K562 (cell line): Measurements from ENCODE around the gene SOS1. TPM values are rescaled to one million over a fixed set of nuclear protein-coding genes. Genes with fewer than 3 reads are reported as not detected.
A peak's percentile ranks its signal among the peaks of the same experiment; 100 is the strongest.

ENCODE experiments used
- ATAC-seq: fragments of 200-7000 bp; cut with Tn5 transposase; 3 replicates; pipeline ENCODE4 v1.9.1; 2020; ENCODE audit warnings: moderate library complexity
- BruUV-seq: library from RNA; stranded (reverse); fragments of 400-500 nt; replicated peaks from 2 replicates; lab custom pipeline; 2021; lab: Mats Ljungman, UMichigan
- CTCF ChIA-PET: fragments of 300-600 bp; formaldehyde crosslinking; extraction: SDS; loops from one replicate; lab custom pipeline; 2021; ENCODE audit warnings: low intra/inter-chr PET ratio; lab: Yijun Ruan, JAX
- POLR2A ChIA-PET: fragments of 300-600, 350-650 bp; sonication (Branson Sonifier 250); formaldehyde crosslinking; extraction: SDS; loops from one replicate; lab custom pipeline; 2021; ENCODE audit warnings: antibody characterized with exemption, inconsistent platforms; lab: Yijun Ruan, JAX
- DNase-seq, 4 experiments: peaks; one replicate each; pipeline versions ENCODE4 v3.0.0 to v3.0.0-alpha.2; 2011 to 2018; ENCODE audit warnings: low spot score in 3 of 4, mixed read lengths in 3 of 4; ENCODE audit errors: extremely low read depth in 1 of 4
- FAIRE-seq: peaks from 2 replicates; lab custom pipeline; 2011; peaks lifted over from hg19 to GRCh38; lab: Jason Lieb, UNC
- H2AFZ ChIP-seq: 2 replicates; pipeline ENCODE4 v1.6.0; 2011; ENCODE audit warnings: low read depth, low read length, control low read depth, inconsistent platforms
- H3K27ac ChIP-seq: fragments of 200-600 bp; 3 replicates; pipeline ENCODE4 v1.8.0; 2011; ENCODE audit warnings: low read depth, mild to moderate bottlenecking, control low read depth, inconsistent platforms, low read length, moderate library complexity, mixed read lengths; ENCODE audit errors: extremely low read depth
- H3K27me3 ChIP-seq, 2 experiments: fragments of 300-600 bp in 1 of 2; 2 replicates in 1 of 2; 3 replicates in 1 of 2; pipeline versions ENCODE4 v1.6.0 to v1.8.0; 2011; ENCODE audit warnings: inconsistent platforms in 2 of 2, low read length in 2 of 2, mild to moderate bottlenecking in 1 of 2, mixed read lengths in 1 of 2, moderate library complexity in 1 of 2; ENCODE audit not compliant: control insufficient read depth in 2 of 2, insufficient read depth in 2 of 2
- H3K36me3 ChIP-seq: fragments of 300-600 bp; 3 replicates; pipeline ENCODE4 v1.8.0; 2011; ENCODE audit warnings: mild to moderate bottlenecking, low read length, inconsistent platforms; ENCODE audit not compliant: control insufficient read depth, insufficient read depth
- H3K4me1 ChIP-seq, 2 experiments: fragments of 200-600 bp in 1 of 2; replicated peaks in 1 of 2; 2 replicates in 1 of 2; 3 replicates in 1 of 2; pipeline versions ENCODE4 v1.5.1 to v1.8.0; 2011; ENCODE audit warnings: inconsistent platforms in 2 of 2, low read length in 2 of 2, mild to moderate bottlenecking in 1 of 2, mixed read lengths in 1 of 2, moderate library complexity in 1 of 2; ENCODE audit not compliant: control insufficient read depth in 2 of 2, insufficient read depth in 2 of 2
- H3K4me2 ChIP-seq: 2 replicates; pipeline ENCODE4 v1.6.1; 2011; ENCODE audit warnings: low read length, control low read depth, inconsistent platforms, mixed read lengths; ENCODE audit not compliant: insufficient read depth
- H3K4me3 ChIP-seq: fragments of 200-600 bp; sonication (generic), shearing (Covaris generic); 2 replicates; pipeline ENCODE4 v1.5.1; 2016; ENCODE audit warnings: control low read depth, inconsistent platforms
- H3K79me2 ChIP-seq: fragments of 200-600 bp; 3 replicates; pipeline ENCODE4 v1.8.0; 2011; ENCODE audit warnings: low read length, inconsistent platforms; ENCODE audit not compliant: control insufficient read depth, insufficient read depth
- H3K9ac ChIP-seq, 2 experiments: 2 replicates each; pipeline versions ENCODE4 v1.6.0 to v1.6.1; 2011; ENCODE audit warnings: low read depth in 2 of 2, low read length in 2 of 2, control low read depth in 1 of 2, inconsistent platforms in 1 of 2, mild to moderate bottlenecking in 1 of 2, mixed read lengths in 1 of 2; ENCODE audit not compliant: insufficient read depth in 1 of 2
- H3K9me1 ChIP-seq: one replicate; pipeline ENCODE4 v1.6.0; 2011; ENCODE audit warnings: inconsistent platforms, mild to moderate bottlenecking, low read length, moderate library complexity; ENCODE audit not compliant: control insufficient read depth, insufficient read depth
- H3K9me3 ChIP-seq: replicated peaks from 2 replicates; pipeline ENCODE4 v1.5.1; 2011; ENCODE audit warnings: low read depth, low read length, inconsistent platforms; ENCODE audit not compliant: control insufficient read depth, insufficient read depth
- H4K20me1 ChIP-seq: replicated peaks from 2 replicates; pipeline ENCODE4 v1.6.1; 2011; ENCODE audit warnings: low read length, inconsistent platforms, mixed read lengths; ENCODE audit not compliant: control insufficient read depth, insufficient read depth
- BCL6 ChIP-seq: fragments of 250-450 bp; sonication (Bioruptor Pico); IDR thresholded peaks from 2 replicates; pipeline ENCODE4 v1.4.0; 2020
- C11orf30 ChIP-seq: fragments of 450-650 bp; IDR thresholded peaks from 2 replicates; pipeline ENCODE4 v1.6.1; 2016; ENCODE audit warnings: low read depth, mild to moderate bottlenecking
- CREM ChIP-seq: IDR thresholded peaks from 2 replicates; pipeline ENCODE4 v1.6.1; 2014; ENCODE audit warnings: antibody characterized with exemption, low read depth
- DMBX1 ChIP-seq: fragments of 250-450 bp; sonication (Bioruptor Pico); IDR thresholded peaks from 2 replicates; pipeline ENCODE4 v1.8.0; 2022; ENCODE audit warnings: inconsistent platforms, mild to moderate bottlenecking, moderate library complexity, borderline replicate concordance
- FOSL1 ChIP-seq: fragments of 200-800 bp; sonication (Bioruptor generic); conservative IDR thresholded peaks from 2 replicates; pipeline ENCODE4 v1.6.1; 2016; ENCODE audit warnings: missing genetic modification characterization, missing compliant biosample characterization
- MAFF ChIP-seq: IDR thresholded peaks from 2 replicates; pipeline ENCODE4 v1.6.1; 2012; ENCODE audit warnings: low read length, improper control_type of control experiment
- MTA3 ChIP-seq: fragments of 450-650 bp; formaldehyde crosslinking; IDR thresholded peaks from 2 replicates; pipeline ENCODE4 v1.6.1; 2017; ENCODE audit warnings: mild to moderate bottlenecking, borderline replicate concordance
- NFE2 ChIP-seq: IDR thresholded peaks from 2 replicates; pipeline ENCODE4 v1.6.1; 2014; ENCODE audit warnings: antibody characterized with exemption, low read depth
- SNAPC5 ChIP-seq: fragments of 250-450 bp; sonication (Bioruptor Pico); IDR thresholded peaks from 2 replicates; pipeline ENCODE4 v1.8.0; 2021; ENCODE audit warnings: moderate library complexity, mild to moderate bottlenecking, inconsistent platforms
- ZKSCAN8 ChIP-seq: fragments of 200-800 bp; sonication (Bioruptor generic); IDR thresholded peaks from 2 replicates; pipeline ENCODE4 v1.6.1; 2016; ENCODE audit warnings: missing genetic modification characterization, missing compliant biosample characterization
- ZNF764 ChIP-seq: fragments of 250-450 bp; sonication (Bioruptor Pico); IDR thresholded peaks from 2 replicates; pipeline ENCODE4 v1.4.0; 2020; ENCODE audit warnings: low read depth, mild to moderate bottlenecking, moderate library complexity
- WGBS: fragments of 100-300 bp; shearing (Covaris generic); methylation state at CpG from one replicate; pipeline ENCODE4 v1.1.6; 2016; ENCODE audit warnings: low coverage, mixed read lengths; ENCODE audit not compliant: insufficient coverage; ENCODE audit errors: missing lambda C conversion rate; 5-methylcytosine and 5-hydroxymethylcytosine counted together
- in situ Hi-C: fragments of 300-500 bp; cut with MboI; formaldehyde crosslinking; loops from 4 replicates; pipeline ENCODE4 v1.15.0; 2018; ENCODE audit warnings: inconsistent platforms, mixed read lengths
- intact Hi-C: fragments of 100-400 bp; cut with micrococcal nuclease; formaldehyde crosslinking; loops from 2 replicates; pipeline ENCODE4 v1.14.2; 2022
- polyA plus RNA-seq, 8 experiments: library from polyadenylated mRNA; depleted of rRNA in 4 of 8; stranded (reverse) in 5 of 8; unstranded in 3 of 8; fragments of >200 nt; fragmentation: Nextera tagmentation in 2 of 8; fragmentation: Illumina TruSeq in 1 of 8; extraction: Ambion mirVana in 2 of 8; extraction: Trizol in 1 of 8; gene quantifications; 2 replicates each; pipeline versions ENCODE4 v1.2.1 to v1.2.3, GENCODE V29; 2011 to 2014; ENCODE audit warnings: inconsistent platforms in 1 of 8, missing spikeins in 1 of 8
- total RNA-seq, 7 experiments: library from RNA; depleted of rRNA in 6 of 7; stranded (reverse); fragments of >200 nt in 6 of 7; fragmentation: Illumina TruSeq in 2 of 7; extraction: Trizol in 2 of 7; gene quantifications; 2 replicates each; pipeline versions ENCODE4 v1.2.1 to v1.2.3, GENCODE V29; 2011 to 2021; ENCODE audit warnings: low replicate concordance in 1 of 7
- TF ChIP-seq, protein P1 (sequence below): sonication (generic); formaldehyde crosslinking; IDR thresholded peaks from 2 replicates; pipeline ENCODE4 v1.8.0; 2022; ENCODE audit warnings: missing genetic modification reagents, mild to moderate bottlenecking, borderline replicate concordance
- TF ChIP-seq, protein P2 (sequence below): fragments of 450-650 bp; IDR thresholded peaks from 2 replicates; pipeline ENCODE4 v1.6.1; 2018; ENCODE audit not compliant: partially characterized antibody
- TF ChIP-seq, protein P3 (sequence below): fragments of 250-450 bp; sonication (Bioruptor Pico); IDR thresholded peaks from 2 replicates; pipeline ENCODE4 v1.4.0; 2020

Gene SOS1
- total and polyA plus RNA-seq, 9 of the 15 experiments (the other 6 are each of a cell fraction or from before 2014, with no cell fraction given), result 2.5 to 27.1 (median 16.3) TPM

DNA sequence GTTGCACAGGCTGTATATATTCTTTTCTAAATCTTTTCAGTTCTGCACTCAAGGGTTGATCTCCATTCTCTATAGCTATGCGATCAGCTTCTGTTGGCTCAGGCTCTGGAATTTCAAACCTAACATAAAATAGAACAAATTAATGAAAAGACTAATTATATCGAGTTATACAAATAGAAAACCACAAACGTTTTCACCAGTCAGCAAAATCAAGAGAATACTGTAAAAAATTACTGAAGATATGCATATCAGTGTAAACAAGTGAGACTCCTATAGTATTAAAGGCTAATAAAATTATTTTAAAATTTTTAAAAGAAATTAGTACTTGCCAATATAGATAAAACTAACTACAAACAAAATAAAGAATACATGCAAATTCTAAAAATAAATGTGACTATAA is 107.0 kb downstream of the SOS1 start (continued):
- TF ChIP-seq, protein P1, sequence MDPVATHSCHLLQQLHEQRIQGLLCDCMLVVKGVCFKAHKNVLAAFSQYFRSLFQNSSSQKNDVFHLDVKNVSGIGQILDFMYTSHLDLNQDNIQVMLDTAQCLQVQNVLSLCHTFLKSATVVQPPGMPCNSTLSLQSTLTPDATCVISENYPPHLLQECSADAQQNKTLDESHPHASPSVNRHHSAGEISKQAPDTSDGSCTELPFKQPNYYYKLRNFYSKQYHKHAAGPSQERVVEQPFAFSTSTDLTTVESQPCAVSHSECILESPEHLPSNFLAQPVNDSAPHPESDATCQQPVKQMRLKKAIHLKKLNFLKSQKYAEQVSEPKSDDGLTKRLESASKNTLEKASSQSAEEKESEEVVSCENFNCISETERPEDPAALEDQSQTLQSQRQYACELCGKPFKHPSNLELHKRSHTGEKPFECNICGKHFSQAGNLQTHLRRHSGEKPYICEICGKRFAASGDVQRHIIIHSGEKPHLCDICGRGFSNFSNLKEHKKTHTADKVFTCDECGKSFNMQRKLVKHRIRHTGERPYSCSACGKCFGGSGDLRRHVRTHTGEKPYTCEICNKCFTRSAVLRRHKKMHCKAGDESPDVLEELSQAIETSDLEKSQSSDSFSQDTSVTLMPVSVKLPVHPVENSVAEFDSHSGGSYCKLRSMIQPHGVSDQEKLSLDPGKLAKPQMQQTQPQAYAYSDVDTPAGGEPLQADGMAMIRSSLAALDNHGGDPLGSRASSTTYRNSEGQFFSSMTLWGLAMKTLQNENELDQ (CRISPR knock-in tag), result no peak
- TF ChIP-seq MAFF (0 out of 2 replicates have a peak, but pooled peaks have one; percentile 28), C11orf30 (peak; percentile 51; the same call in 1 of the 2 replicates), CREM (no peak)

DNA sequence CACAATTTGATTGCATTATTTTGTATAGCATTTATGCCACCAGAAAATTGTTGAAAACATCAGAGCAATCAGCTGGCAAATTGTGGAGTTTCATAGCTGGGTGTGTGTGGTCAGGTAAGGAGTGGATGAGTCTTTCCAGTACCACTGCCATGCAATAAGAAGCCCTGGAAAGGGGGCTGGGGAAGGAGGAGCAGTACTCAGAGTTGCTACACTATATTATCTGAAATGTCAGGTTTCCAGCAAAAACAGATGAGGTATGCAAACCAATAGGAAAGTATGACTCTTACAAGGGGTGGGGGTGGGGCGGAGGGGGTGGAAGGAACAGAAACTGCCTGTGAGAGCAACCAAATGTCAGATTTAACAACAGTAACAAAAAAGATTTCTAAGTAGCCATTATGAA is 112.2 kb downstream of the SOS1 start:
- H4K20me1 ChIP-seq, result no peaks in the 10 kb centered on the region
- 100% methylated on average over 1 of the region's 1 CpG for WGBS
- peaks cover 58% of the 10 kb centered on the region for H3K36me3 ChIP-seq
- no peak overlapping the region for H3K9ac ChIP-seq
- H3K27me3 ChIP-seq, result no peaks in the 10 kb centered on the region
- POLR2A ChIA-PET, result no interaction called here
- no peak overlapping the region for H2AFZ ChIP-seq
- in situ Hi-C loops (no loop called here), intact Hi-C loops (no loop called here)
- no TSS peak for BruUV-seq
- CTCF ChIA-PET, result no interaction called here
- H3K27ac ChIP-seq, result no peak overlapping the region
- ATAC-seq, result no peak
- H3K4me2 ChIP-seq, result no peak overlapping the region
- no peaks in the 10 kb centered on the region for H3K9me1 ChIP-seq
- no peaks in the 10 kb centered on the region for H3K4me1 ChIP-seq
- no peaks in the 10 kb centered on the region for H3K9me3 ChIP-seq
- H3K4me3 ChIP-seq, result no peak overlapping the region
- FAIRE-seq, result no peak
- peak in 1 of 4 experiments; percentile 2 for DNase-seq
- H3K79me2 ChIP-seq, result no peaks in the 10 kb centered on the region
- TF ChIP-seq BCL6, result no peak
- TF ChIP-seq, protein P2, sequence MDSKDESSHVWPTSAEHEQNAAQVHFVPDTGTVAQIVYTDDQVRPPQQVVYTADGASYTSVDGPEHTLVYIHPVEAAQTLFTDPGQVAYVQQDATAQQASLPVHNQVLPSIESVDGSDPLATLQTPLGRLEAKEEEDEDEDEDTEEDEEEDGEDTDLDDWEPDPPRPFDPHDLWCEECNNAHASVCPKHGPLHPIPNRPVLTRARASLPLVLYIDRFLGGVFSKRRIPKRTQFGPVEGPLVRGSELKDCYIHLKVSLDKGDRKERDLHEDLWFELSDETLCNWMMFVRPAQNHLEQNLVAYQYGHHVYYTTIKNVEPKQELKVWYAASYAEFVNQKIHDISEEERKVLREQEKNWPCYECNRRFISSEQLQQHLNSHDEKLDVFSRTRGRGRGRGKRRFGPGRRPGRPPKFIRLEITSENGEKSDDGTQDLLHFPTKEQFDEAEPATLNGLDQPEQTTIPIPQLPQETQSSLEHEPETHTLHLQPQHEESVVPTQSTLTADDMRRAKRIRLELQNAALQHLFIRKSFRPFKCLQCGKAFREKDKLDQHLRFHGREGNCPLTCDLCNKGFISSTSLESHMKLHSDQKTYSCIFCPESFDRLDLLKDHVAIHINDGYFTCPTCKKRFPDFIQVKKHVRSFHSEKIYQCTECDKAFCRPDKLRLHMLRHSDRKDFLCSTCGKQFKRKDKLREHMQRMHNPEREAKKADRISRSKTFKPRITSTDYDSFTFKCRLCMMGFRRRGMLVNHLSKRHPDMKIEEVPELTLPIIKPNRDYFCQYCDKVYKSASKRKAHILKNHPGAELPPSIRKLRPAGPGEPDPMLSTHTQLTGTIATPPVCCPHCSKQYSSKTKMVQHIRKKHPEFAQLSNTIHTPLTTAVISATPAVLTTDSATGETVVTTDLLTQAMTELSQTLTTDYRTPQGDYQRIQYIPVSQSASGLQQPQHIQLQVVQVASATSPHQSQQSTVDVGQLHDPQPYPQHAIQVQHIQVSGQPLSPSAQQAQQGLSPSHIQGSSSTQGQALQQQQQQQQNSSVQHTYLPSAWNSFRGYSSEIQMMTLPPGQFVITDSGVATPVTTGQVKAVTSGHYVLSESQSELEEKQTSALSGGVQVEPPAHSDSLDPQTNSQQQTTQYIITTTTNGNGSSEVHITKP, result no peak
- TF ChIP-seq SNAPC5 (CRISPR knock-in tag), result no peak
- TF ChIP-seq ZNF764 (CRISPR knock-in tag), result no peak
- no peak for TF ChIP-seq NFE2
- no peak for TF ChIP-seq ZKSCAN8 (CRISPR knock-in tag)
- TF ChIP-seq DMBX1 (CRISPR knock-in tag), result no peak
- no peak for TF ChIP-seq MTA3
- no peak for TF ChIP-seq FOSL1 (tag)
- TF ChIP-seq, protein P3, sequence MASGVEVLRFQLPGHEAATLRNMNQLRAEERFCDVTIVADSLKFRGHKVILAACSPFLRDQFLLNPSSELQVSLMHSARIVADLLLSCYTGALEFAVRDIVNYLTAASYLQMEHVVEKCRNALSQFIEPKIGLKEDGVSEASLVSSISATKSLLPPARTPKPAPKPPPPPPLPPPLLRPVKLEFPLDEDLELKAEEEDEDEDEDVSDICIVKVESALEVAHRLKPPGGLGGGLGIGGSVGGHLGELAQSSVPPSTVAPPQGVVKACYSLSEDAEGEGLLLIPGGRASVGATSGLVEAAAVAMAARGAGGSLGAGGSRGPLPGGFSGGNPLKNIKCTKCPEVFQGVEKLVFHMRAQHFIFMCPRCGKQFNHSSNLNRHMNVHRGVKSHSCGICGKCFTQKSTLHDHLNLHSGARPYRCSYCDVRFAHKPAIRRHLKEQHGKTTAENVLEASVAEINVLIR (CRISPR knock-in tag), result no peak
